ENCODE data around the gene NUDT14.

Gene NUDT14

GRCh38 chr14:105167303-105168092 is 13.6 kb downstream of the NUDT14 start:
- POLR2A ChIA-PET: no interaction called here

GRCh38 chr14:105166571-105167302 is 14.4 kb downstream of the NUDT14 start:
- DNase-seq (ENCODE audit: low read depth, low spot score): no peak
- no peak overlapping the region for H3K4me3 ChIP-seq (ENCODE audit: low read depth, low read length)
- ChIA-PET CTCF (no interaction called here), POLR2A (no interaction called here)
- TF ChIP-seq CTCF (IDR thresholded peaks at IDR 0.05; ENCODE audit: insufficient read depth, low read length, missing control alignments): no peak

More at GRCh38 chr14:105167303-105168092, 13.6 kb downstream of the NUDT14 start:
- CTCF ChIA-PET: no interaction called here
- no peak for TF ChIP-seq CTCF (IDR thresholded peaks at IDR 0.05; ENCODE audit: insufficient read depth, low read length, missing control alignments)
- DNase-seq (ENCODE audit: low read depth, low spot score): no peak
- no peak overlapping the region for H3K4me3 ChIP-seq (ENCODE audit: low read depth, low read length)

- TF ChIP-seq CTCF (IDR thresholded peaks at IDR 0.05; ENCODE audit: insufficient read depth, low read length, missing control alignments): no peak
- H3K4me3 ChIP-seq (ENCODE audit: low read depth, low read length): no peak overlapping the region
- no peak for DNase-seq (ENCODE audit: low read depth, low spot score)
- ChIA-PET CTCF (no interaction called here), POLR2A (interaction anchor here (1.1 kb wide), 1 partner anchor 11 kb away, joined by 5 read pairs; no protein-coding TSS in a partner anchor)
Measured at GRCh38 chr14:105165761-105166485, 15.2 kb downstream of the NUDT14 start.

GRCh38 chr14:105165134-105165704 is 15.9 kb downstream of the NUDT14 start:
- POLR2A ChIA-PET: interaction anchor here (1.1 kb wide), 1 partner anchor 12 kb away, joined by 5 read pairs; no protein-coding TSS in a partner anchor
- no peak for DNase-seq (ENCODE audit: low read depth, low spot score)
- no peak overlapping the region for H3K4me3 ChIP-seq (ENCODE audit: low read depth, low read length)
- CTCF ChIA-PET: no interaction called here
- TF ChIP-seq CTCF (IDR thresholded peaks at IDR 0.05; ENCODE audit: insufficient read depth, low read length, missing control alignments): no peak

GRCh38 chr14:105163040-105163742 is 17.9 kb downstream of the NUDT14 start:
- TF ChIP-seq CTCF (IDR thresholded peaks at IDR 0.05; ENCODE audit: insufficient read depth, low read length, missing control alignments): no peak
- no peak overlapping the region for H3K4me3 ChIP-seq (ENCODE audit: low read depth, low read length)
- CTCF ChIA-PET: interaction anchor here (0.5 kb wide), 1 partner anchor 182 kb away, joined by 4 read pairs; no protein-coding TSS in a partner anchor
- POLR2A ChIA-PET: no interaction called here
- no peak for DNase-seq (ENCODE audit: low read depth, low spot score)
